Memory B cell (primary cell): ENCODE data around the gene PLPPR3.
A peak's percentile ranks its signal among the peaks of the same experiment; 100 is the strongest.

Experiments
- ATAC-seq: fragments of 150-1000 bp; cut with Tn5 transposase; 2 replicates; pipeline ENCODE4 v1.10.0; 2021; ENCODE audit warnings: low read depth, mild to moderate bottlenecking, moderate library complexity
- DNase-seq, 2 donors: peaks; one replicate each; pipeline ENCODE4 v3.0.0; 2022; ENCODE audit warnings: low spot score in 2 of 2
- H3K27ac Mint-ChIP-seq: one replicate; pipeline ENCODE4 v1.8.0; 2022; ENCODE audit warnings: mild to moderate bottlenecking, moderate library complexity, mixed read lengths
- H3K27me3 Mint-ChIP-seq: one replicate; pipeline ENCODE4 v1.8.0; 2022; ENCODE audit warnings: mixed read lengths
- H3K36me3 Mint-ChIP-seq: one replicate; pipeline ENCODE4 v1.8.0; 2022; ENCODE audit warnings: mild to moderate bottlenecking, mixed read lengths
- H3K4me1 Mint-ChIP-seq: one replicate; pipeline ENCODE4 v1.8.0; 2022; ENCODE audit warnings: mixed read lengths
- H3K4me3 Mint-ChIP-seq: one replicate; pipeline ENCODE4 v1.8.0; 2022; ENCODE audit warnings: mild to moderate bottlenecking, moderate library complexity, mixed read lengths
- H3K9me3 Mint-ChIP-seq: one replicate; pipeline ENCODE4 v1.8.0; 2022; ENCODE audit warnings: mixed read lengths

Gene PLPPR3

DNA sequence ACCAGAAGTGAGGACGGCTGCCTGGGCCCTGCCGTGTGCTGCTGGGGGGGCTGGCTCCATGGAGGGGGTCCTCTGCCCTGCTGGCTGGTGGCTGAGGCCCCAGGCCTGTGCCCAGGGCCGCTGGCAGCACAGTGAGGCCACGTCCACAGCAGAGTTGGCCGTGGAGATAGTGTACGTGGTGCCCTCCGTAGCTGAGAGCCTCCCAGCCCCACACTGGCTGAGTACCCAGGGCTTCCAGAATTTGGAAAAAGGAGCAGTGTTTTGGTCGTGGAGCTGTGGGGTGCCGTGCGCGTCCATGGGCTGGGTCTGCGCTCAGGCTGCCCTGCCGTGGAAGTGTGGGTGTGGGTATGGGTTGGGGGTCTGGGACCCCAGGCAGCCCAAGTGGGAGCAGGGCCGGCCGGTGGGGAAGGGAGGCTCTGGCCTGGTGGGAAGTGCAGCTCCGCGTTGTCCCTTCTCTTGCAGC lies 18.6 kb downstream of the PLPPR3 start:
- peaks cover 27% of the 10 kb centered on the region for H3K36me3 Mint-ChIP-seq

DNA sequence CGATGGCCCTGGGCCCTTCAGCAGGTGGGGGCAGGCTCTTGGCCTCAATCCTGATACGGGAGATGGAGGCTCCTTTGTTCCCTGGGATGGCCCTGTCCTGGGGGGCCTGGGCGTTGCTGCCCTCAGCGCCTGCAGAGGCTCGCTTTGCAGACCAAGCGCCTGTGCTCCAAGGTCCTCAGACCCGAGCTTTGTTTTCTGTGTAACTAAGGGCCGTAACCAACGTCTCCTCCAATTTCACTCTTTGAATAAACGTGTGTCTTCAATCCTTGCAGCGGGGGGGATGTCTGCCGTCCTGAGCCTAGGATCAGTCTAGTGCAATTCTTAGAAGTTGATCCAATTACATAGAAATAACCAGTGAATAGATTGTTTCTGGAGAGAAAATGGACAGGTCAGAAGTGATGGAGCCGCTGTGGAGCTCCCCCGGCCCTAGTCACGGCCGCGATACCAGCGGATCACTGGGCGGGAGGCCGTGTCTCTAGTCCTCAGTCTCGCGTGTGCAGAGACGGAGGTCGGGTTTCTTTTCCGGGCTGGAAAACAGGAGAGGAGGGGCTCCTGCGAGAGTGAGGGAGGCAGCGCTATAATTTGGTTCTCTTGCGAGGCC lies 19.2 kb downstream of the PLPPR3 start:
- DNase-seq, result no peak
- Mint-ChIP-seq H3K36me3 (peaks cover 23% of the 10 kb centered on the region), H3K4me3 (no peak overlapping the region), H3K27me3 (no peaks in the 10 kb centered on the region), H3K4me1 (peaks cover 22% of the 10 kb centered on the region), H3K27ac (no peak overlapping the region), H3K9me3 (no peaks in the 10 kb centered on the region)
- ATAC-seq, result no peak

More for the DNA sequence above, 18.6 kb downstream of the PLPPR3 start:
- no peak for ATAC-seq
- Mint-ChIP-seq H3K27ac (no peak overlapping the region), H3K27me3 (no peaks in the 10 kb centered on the region), H3K4me1 (peaks cover 24% of the 10 kb centered on the region), H3K4me3 (no peak overlapping the region), H3K9me3 (no peaks in the 10 kb centered on the region)
- no peak for DNase-seq

DNA sequence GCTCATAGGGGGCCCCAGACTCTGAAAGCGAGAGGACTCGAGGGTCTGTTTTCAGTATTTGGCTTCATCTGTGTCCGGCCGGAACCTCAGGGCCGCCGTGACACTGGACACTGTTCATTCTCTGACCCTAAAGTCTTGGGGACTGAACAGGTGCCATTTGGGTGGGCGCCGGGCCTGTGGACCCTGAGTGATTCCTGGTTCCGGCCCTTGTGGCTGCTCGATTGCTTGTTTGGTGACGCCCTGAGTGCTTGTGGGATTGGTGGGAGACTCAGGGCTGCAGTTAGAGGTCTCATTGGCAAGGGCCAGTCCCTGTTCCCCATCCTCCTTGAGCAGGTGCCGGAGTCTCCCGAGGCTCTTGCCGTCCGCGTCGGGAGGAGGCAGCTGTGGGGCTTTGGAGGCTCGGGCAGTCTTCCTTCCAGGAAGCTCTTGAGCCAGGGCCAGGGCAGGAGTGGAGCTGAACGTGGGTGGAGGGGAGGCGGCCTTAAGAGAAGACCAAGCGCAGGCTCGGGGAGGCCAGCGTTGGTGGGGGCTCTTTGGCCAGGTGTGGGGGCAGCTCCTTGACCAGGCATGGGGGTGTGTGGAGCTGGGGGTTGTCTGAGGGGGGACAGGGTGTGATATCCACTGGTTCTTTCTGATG lies 19.8 kb downstream of the PLPPR3 start:
- peak overlapping the region; percentile 62 for H3K27ac Mint-ChIP-seq
- H3K4me1 Mint-ChIP-seq, result peaks cover 22% of the 10 kb centered on the region
- H3K4me3 Mint-ChIP-seq, result no peak overlapping the region
- DNase-seq, result no peak
- H3K27me3 Mint-ChIP-seq, result no peaks in the 10 kb centered on the region
- peaks cover 17% of the 10 kb centered on the region for H3K36me3 Mint-ChIP-seq
- ATAC-seq, result no peak
- H3K9me3 Mint-ChIP-seq, result no peaks in the 10 kb centered on the region

GRCh38 chr19:801030-801860 lies 20.5 kb downstream of the PLPPR3 start:
- H3K36me3 Mint-ChIP-seq, result peaks cover 14% of the 10 kb centered on the region
- peak overlapping the region; percentile 62 for H3K27ac Mint-ChIP-seq
- H3K4me3 Mint-ChIP-seq, result peak overlapping the region; percentile 24
- peaks cover 24% of the 10 kb centered on the region for H3K4me1 Mint-ChIP-seq
- no peak for ATAC-seq
- DNase-seq, result no peak
- no peaks in the 10 kb centered on the region for H3K9me3 Mint-ChIP-seq
- H3K27me3 Mint-ChIP-seq, result no peaks in the 10 kb centered on the region

DNA sequence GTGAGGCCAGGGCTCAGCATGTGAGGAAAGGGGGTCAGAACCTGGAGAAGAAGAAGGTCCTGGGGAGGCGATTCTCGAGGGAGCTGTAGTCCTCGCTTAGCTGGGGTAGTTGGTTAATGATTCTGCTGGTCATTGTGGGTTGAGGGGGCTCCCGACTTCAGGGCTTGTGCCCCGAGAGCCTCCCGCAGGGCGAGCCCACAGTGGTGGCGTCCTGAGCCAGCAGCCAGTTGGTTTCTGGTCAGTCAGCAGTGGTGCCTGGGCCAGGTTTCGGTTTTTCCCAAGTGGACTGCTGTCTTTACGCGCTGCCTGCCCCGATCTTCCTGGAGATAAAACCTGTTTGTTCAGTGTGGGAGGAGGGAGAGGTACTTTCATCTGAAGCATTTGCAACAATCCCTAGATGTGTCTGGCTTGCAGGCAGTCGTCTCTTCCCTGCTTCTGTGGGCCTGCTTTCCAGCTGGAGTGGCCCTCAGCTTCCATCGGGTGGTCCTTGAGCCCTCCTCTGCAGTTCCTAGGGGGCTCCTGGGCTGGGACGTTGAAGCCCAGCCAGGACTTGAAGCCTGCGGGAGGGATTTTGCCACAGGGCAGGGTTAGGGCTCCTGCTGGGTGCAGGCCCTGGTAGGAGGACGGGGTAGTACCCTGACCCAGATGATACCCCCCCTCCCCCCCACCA lies 21.3 kb downstream of the PLPPR3 start:
- Mint-ChIP-seq H3K9me3 (no peaks in the 10 kb centered on the region), H3K4me3 (peak overlapping the region; percentile 55), H3K27me3 (no peaks in the 10 kb centered on the region), H3K4me1 (peaks cover 24% of the 10 kb centered on the region), H3K36me3 (peaks cover 14% of the 10 kb centered on the region), H3K27ac (peak overlapping the region; percentile 86)
- DNase-seq, result no peak
- no peak for ATAC-seq

GRCh38 chr19:799076-799881 lies 22.5 kb downstream of the PLPPR3 start:
- DNase-seq, result no peak
- Mint-ChIP-seq H3K4me1 (peaks cover 24% of the 10 kb centered on the region), H3K27me3 (no peaks in the 10 kb centered on the region), H3K36me3 (peaks cover 12% of the 10 kb centered on the region), H3K4me3 (peak overlapping the region; percentile 90), H3K9me3 (no peaks in the 10 kb centered on the region), H3K27ac (peak overlapping the region; percentile 86)
- no peak for ATAC-seq

DNA sequence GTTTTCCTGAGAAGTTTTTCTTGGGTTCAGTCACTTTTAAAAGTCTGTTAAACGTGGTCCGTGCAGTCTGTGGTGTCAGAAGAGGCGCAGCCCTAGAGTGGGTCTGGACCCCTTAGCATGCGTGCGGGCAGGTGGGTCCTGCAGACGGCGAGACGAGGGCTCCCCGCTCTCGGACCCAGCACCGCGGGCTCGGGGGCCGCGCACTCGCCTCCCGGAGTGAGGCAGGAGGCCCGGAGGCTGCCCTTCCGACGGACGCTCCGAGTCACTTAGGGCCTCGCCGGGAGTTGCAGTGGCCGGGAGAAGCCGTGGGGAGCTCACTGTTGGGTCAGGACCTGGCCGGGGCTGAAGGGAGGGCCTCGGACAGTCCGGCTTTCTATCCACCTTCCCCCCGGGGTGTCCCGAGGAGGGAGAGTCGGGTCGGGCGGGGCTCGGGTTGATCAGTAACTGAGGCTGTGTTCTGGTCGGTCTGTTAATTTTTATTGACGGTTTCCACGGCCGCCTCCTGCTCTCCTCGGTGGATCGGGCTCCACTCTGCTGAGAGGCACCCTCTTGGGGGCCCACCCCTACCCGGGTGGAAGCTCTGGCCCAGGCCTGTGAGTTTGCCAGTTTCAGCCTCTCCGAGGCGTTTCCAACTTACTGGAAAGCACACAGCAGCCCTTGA lies 23.2 kb downstream of the PLPPR3 start:
- peak overlapping the region; percentile 86 for H3K27ac Mint-ChIP-seq
- H3K9me3 Mint-ChIP-seq, result no peaks in the 10 kb centered on the region
- DNase-seq, result peak; percentile 36 to 50
- no peak for ATAC-seq
- peak overlapping the region; percentile 90 for H3K4me3 Mint-ChIP-seq
- no peaks in the 10 kb centered on the region for H3K27me3 Mint-ChIP-seq
- H3K4me1 Mint-ChIP-seq, result peaks cover 24% of the 10 kb centered on the region
- peaks cover 12% of the 10 kb centered on the region for H3K36me3 Mint-ChIP-seq

- ATAC-seq (peak; percentile 20), DNase-seq (peak; percentile 79 to 84)
- Mint-ChIP-seq H3K27me3 (no peaks in the 10 kb centered on the region), H3K4me3 (peak overlapping the region; percentile 90), H3K36me3 (peaks cover 9% of the 10 kb centered on the region), H3K4me1 (peaks cover 24% of the 10 kb centered on the region), H3K9me3 (no peaks in the 10 kb centered on the region), H3K27ac (peak overlapping the region; percentile 86)
Observed at GRCh38 chr19:797528-798414, 24.0 kb downstream of the PLPPR3 start.

- Mint-ChIP-seq H3K27ac (peak within 1 kb of the TSS; percentile 86), H3K27me3 (no peaks in the 10 kb centered on the region), H3K36me3 (peaks cover 8% of the 10 kb centered on the region), H3K9me3 (no peaks in the 10 kb centered on the region), H3K4me3 (peak within 1 kb of the TSS; percentile 92), H3K4me1 (peaks cover 20% of the 10 kb centered on the region)
- DNase-seq, result peak; percentile 95 to 98
- peak; percentile 82 for ATAC-seq
Observed at GRCh38 chr19:796692-797527, 24.8 kb downstream of the PLPPR3 start, which contains the start of gene PTBP1. Gene PTBP1 (plus strand): TSS chr19:797452. CDS start chr19:797498, 46 bp downstream.

GRCh38 chr19:795691-796581 lies 25.8 kb downstream of the PLPPR3 start:
- Mint-ChIP-seq H3K27ac (no peak overlapping the region), H3K27me3 (no peaks in the 10 kb centered on the region), H3K36me3 (peaks cover 7% of the 10 kb centered on the region), H3K9me3 (no peaks in the 10 kb centered on the region), H3K4me1 (peaks cover 17% of the 10 kb centered on the region), H3K4me3 (peak overlapping the region; percentile 41)
- DNase-seq (no peak), ATAC-seq (no peak)
